ENCODE data around the gene DNAAF6. TPM values are rescaled to one million over a fixed set of nuclear protein-coding genes. Genes with fewer than 3 reads are reported as not detected.
A peak's percentile ranks its signal among the peaks of the same experiment; 100 is the strongest.
"Not testable (repeated sequence)": the region's sequence is repeated elsewhere in the genome, so short reads cannot be mapped to it uniquely, and the experiment has no call there.

The DNAAF6 gene
- not detected in 2 replicates for total RNA-seq

DNA sequence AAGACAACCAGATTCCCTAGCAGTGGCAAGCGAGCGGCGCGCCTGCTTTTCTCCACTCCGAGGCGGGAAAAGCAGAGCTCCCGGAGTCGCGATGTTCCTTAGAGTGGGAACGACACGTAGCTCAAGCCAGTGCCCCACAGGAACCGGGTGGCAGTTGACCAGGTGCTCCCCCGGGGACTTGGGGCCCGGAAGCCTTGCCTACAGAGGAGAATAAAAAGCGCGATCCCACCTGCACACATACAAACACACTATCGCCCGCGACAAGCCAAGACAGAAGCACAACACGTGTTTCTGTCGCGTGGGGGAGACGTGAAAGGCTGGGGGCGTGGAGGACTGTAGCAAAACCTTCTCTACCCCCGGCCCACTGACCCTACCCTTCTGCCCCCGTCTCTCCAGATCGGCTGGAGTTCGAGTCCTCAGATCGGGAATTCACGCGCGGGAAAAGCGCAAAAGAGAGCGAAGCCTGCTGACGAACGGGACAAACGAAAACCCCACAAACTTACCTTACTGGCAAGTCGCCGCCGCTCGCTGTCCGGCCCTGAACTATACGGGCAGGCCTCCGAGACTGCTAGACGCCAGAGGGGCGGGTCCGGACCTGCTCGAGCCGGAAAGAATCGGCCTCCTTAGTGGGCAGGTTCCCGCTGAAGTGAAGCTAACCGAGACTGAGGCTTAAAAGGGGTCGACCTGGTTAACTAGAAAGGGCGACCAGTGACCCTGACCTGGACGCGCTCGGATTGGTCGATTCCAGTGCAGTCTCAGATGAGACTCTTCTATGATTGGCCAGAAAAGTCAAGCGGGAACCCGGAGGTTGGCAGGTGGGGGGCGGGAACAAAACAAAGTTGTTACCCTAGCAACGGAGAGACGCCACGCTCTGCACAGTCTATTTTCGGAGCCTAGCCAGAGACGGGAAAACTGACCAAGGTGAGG, at the start of gene DNAAF6, which contains the start of gene NUP62CL:
DNAAF6 (plus strand) TSS at position 842 of the 927 bp plus-strand sequence. CDS start 6,265 bp downstream, outside the sequence.
NUP62CL (minus strand) TSS at position 664 of the 927 bp plus-strand sequence. CDS start 31,287 bp downstream, outside the sequence.
- intact Hi-C loops (cut with micrococcal nuclease): loop anchor here (5.0 kb wide), 1 partner anchor 89 kb away; the partner anchor contains the start of gene RBM41
- Mint-ChIP-seq H3K27ac (peak within 1 kb of the TSS; percentile 67), H3K4me3 (peak within 1 kb of the TSS; percentile 92), H3K9me3 (no peaks in the 10 kb centered on the region), H3K4me1 (peaks cover 3% of the 10 kb centered on the region), H3K36me3 (ENCODE audit: low read depth) (no peaks in the 10 kb centered on the region), H3K27me3 (no peaks in the 10 kb centered on the region)
- peak; percentile 89 for DNase-seq

DNA sequence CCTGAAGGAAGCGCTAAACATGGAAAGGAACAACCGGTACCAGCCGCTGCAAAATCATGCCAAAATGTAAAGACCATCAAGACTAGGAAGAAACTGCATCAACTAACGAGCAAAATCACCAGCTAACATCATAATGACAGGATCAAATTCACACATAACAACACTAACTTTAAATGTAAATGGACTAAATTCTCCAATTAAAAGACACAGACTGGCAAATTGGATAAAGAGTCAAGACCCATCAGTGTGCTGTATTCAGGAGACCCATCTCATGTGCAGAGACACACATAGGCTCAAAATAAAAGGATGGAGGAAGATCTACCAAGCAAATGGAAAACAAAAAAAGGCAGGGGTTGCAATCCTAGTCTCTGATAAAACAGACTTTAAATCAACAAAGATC, 48.8 kb upstream of the DNAAF6 start:
- H3K27ac Mint-ChIP-seq; H3K36me3 Mint-ChIP-seq (ENCODE audit: low read depth); H3K4me3 Mint-ChIP-seq; H3K27me3 Mint-ChIP-seq; DNase-seq; H3K4me1 Mint-ChIP-seq; H3K9me3 Mint-ChIP-seq: not testable (repeated sequence)
- intact Hi-C loops (cut with micrococcal nuclease): loop anchor here (5.0 kb wide), 1 partner anchor 40 kb away; the partner anchor contains the start of gene RBM41

DNA sequence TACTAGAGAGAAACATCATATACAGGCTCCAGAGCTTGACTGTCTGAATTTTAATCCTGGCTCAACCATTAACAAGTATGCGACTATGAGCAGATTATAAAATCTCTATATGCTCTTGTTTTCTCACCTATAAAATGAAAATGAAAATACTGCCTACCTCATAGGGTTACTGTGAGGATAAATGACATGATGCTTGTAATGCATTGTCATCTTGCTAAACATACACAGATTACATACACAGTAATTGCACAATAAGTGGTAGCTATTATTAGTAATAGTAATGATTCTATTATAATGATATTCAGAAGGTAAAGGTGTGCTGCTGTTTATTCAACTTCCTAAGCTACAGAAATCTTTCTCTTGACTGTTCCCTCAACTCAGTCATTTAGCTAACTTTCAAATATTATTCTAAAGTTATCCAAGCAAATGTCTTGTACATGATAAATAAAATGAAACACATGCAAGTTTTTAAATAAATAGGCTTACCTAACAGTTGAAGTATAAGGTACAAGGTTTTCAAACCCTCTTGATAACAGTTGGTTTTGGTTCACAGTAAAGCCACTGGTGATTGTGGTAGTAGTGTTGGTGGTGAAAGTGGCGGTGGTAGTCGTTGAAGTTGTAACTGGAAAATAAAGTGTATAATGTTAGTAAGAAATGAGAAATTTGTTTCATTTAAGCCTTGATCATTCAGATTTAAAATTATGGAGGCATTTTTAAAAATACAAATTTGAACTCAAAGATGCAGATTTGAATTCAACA, 39.1 kb upstream of the DNAAF6 start:
- Mint-ChIP-seq H3K4me3 (no peak overlapping the region), H3K27me3 (no peaks in the 10 kb centered on the region)
- intact Hi-C loops (cut with micrococcal nuclease): no loop called here

DNA sequence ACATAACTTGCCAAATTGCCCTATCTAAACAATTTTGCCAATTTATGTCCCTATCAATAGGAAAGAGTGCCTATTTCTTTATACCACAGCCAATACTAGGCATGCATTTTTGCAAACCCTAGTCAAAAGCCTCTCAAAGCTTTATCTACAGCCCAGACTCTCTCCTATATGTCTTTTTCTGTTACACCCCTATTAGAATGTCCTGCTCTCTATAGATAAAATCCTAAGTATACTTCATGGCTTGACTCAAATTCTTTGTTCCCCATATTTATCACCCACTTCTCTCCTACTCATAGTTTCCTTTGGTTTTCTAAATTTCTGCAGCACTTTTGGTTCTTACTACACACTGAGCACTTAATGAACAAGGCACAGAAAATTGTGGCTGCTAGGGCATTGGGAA, 38.2 kb upstream of the DNAAF6 start:
- Mint-ChIP-seq H3K27me3 (no peaks in the 10 kb centered on the region), H3K4me1 (no peaks in the 10 kb centered on the region), H3K4me3 (no peak overlapping the region), H3K27ac (no peak overlapping the region), H3K9me3 (no peaks in the 10 kb centered on the region), H3K36me3 (ENCODE audit: low read depth) (no peaks in the 10 kb centered on the region)
- no peak for DNase-seq
- intact Hi-C loops (cut with micrococcal nuclease): no loop called here

More for the DNA sequence above, 39.1 kb upstream of the DNAAF6 start:
- no peak for DNase-seq
- no peaks in the 10 kb centered on the region for H3K4me1 Mint-ChIP-seq
- no peaks in the 10 kb centered on the region for H3K36me3 Mint-ChIP-seq (ENCODE audit: low read depth)
- H3K27ac Mint-ChIP-seq: no peak overlapping the region
- no peaks in the 10 kb centered on the region for H3K9me3 Mint-ChIP-seq

DNA sequence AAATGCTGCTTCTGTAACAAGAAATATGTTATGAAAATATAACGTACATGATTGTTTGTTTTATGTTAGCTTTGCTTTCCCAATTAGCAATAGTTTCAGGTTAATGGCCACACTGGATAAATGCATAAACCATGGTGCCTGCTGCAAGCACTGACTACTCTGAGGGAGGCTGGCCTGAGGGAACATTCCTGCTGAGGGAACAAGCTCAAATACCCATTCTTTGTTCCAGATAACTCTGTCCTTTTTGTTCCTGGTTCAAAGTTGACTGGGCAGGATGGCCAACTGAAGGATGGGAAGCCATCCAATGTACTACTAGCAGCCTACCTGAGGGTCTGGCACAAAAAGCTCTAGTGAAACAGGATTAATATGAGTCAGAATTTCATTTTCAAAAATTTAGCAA, 37.7 kb upstream of the DNAAF6 start:
- Mint-ChIP-seq H3K27ac (no peak overlapping the region), H3K27me3 (no peaks in the 10 kb centered on the region), H3K4me1 (no peaks in the 10 kb centered on the region), H3K4me3 (no peak overlapping the region), H3K36me3 (ENCODE audit: low read depth) (no peaks in the 10 kb centered on the region), H3K9me3 (no peaks in the 10 kb centered on the region)
- intact Hi-C loops (cut with micrococcal nuclease): no loop called here
- DNase-seq: no peak

DNA sequence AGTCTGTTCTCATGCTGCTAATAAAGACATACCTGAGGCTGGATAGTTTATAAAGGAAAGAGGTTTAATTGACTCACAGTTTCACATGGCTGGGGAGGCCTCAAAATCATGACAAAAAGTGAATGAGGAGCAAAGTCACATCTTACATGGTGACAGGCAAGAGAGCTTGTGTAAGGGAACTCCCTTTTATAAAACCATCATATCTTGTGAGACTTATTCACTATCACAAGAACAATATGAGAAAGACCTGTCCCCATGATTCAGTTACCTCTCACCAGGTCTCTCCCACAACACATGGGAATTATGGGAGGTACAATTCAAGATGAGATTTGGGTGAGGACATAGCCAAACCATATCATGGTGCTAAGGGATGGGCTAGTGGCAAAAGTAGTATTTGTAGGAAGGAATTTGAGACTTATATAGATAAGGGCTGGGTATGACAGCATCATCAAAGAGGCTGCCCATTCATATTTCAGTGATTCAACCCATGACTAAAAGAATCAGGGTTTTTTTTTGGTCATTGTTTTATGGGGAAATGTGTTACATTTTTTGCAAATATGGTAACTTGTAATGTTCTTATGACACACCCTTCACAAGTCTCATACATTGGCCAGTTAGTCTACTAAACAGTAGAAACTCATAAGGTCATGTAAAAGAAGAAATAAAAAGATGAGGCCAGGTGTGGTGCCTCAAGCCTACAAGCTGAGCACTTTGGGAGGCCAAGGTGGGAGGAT, 34.9 kb upstream of the DNAAF6 start:
- H3K36me3 Mint-ChIP-seq (ENCODE audit: low read depth): no peaks in the 10 kb centered on the region
- DNase-seq: no peak
- no peaks in the 10 kb centered on the region for H3K4me1 Mint-ChIP-seq
- intact Hi-C loops (cut with micrococcal nuclease): no loop called here
- H3K27me3 Mint-ChIP-seq: no peaks in the 10 kb centered on the region
- H3K4me3 Mint-ChIP-seq: no peak overlapping the region
- H3K27ac Mint-ChIP-seq: no peak overlapping the region
- H3K9me3 Mint-ChIP-seq: no peaks in the 10 kb centered on the region

DNA sequence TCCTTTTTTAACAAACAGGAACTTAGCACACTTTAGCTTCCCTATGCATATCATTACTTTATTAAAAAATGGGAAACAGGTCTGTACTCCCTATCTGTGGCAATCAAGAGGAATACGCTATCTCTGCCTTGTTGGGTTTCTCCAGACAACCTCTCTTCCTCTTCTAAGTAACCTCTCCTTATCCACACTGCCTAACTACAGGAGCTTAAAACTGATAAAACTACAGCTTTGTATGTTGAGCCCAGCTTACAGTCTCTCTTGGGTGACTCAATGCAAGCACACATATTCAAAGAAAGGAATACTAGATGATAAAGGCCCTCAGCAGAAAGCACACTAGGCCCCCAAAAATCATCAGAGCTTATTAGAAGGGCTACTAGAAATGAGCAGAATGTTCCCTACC, 9.1 kb upstream of the DNAAF6 start:
- no peak for DNase-seq
- Mint-ChIP-seq H3K4me1 (no peaks in the 10 kb centered on the region), H3K36me3 (ENCODE audit: low read depth) (no peaks in the 10 kb centered on the region), H3K4me3 (no peak overlapping the region), H3K9me3 (no peaks in the 10 kb centered on the region), H3K27ac (no peak overlapping the region), H3K27me3 (peaks cover 2% of the 10 kb centered on the region)
- intact Hi-C loops (cut with micrococcal nuclease): no loop called here

DNA sequence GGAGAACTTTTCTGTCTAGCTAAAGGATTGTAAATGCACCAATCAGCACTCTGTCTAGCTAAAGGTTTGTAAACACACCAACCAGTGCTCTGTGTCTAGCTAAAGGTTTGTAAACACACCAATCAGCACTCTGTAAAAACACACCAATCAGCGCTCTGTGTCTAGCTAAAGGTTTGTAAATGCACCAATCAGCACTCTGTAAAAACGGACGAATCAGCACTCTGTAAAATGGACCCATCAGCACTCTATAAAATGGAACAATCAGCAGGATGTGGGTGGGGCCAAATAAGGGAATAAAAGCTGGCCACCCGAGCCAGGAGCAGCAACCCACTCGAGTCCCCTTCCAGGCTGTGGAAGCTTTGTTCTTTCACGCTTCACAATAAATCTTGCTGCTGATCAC, 8.3 kb upstream of the DNAAF6 start:
- H3K36me3 Mint-ChIP-seq (ENCODE audit: low read depth); H3K9me3 Mint-ChIP-seq; H3K4me1 Mint-ChIP-seq; intact Hi-C loops (cut with micrococcal nuclease); H3K27ac Mint-ChIP-seq; DNase-seq; H3K4me3 Mint-ChIP-seq; H3K27me3 Mint-ChIP-seq: not testable (repeated sequence)

DNA sequence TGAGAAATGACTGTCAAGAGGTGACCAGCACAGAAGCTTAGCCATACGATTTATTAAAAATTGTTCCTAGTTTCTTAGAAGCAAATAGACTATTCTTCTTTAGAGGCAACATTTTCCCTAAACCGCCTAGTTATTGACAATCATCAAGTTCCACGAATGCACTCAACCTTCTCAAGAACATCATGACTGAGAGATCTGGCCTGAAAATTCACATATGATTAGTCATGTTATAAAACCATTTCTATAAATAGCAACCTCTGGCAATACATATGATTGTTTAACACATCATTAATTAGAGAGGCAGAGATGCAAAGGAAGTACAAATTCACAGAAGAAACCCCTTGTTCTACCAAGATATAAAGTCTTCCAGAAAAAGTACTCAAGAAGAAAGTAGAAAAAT, 6.9 kb upstream of the DNAAF6 start:
- intact Hi-C loops (cut with micrococcal nuclease): no loop called here
- Mint-ChIP-seq H3K4me1 (no peaks in the 10 kb centered on the region), H3K36me3 (ENCODE audit: low read depth) (no peaks in the 10 kb centered on the region), H3K4me3 (no peak overlapping the region), H3K27ac (no peak overlapping the region), H3K27me3 (no peaks in the 10 kb centered on the region), H3K9me3 (no peaks in the 10 kb centered on the region)
- no peak for DNase-seq

DNA sequence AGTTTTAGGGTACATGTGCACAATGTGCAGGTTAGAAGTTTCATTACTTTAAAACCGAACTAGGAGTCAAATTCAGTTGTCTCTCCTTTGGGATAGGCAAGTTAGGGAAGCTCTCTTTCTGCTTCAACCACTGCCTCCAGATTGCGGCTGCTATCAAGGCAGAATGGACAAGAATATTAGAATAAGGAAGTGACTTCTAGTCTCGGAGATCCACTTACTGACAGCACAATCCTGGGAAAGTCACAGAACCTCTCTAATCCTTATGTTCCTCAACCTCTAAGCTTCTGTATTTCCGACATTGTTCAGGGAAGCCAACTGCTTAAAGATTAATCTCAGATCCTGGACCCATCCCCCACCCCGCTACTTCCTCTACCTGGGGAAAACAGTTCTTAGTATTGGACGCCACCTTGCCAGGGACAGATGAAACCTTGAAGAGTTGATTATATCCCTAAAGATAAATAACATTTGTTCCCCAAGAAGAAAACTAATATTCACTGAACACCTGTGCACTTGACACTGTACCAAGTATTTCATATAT, 2.3 kb upstream of the DNAAF6 start:
- DNase-seq: no peak
- peaks cover 3% of the 10 kb centered on the region for H3K4me1 Mint-ChIP-seq
- no peaks in the 10 kb centered on the region for H3K27me3 Mint-ChIP-seq
- H3K36me3 Mint-ChIP-seq (ENCODE audit: low read depth): no peaks in the 10 kb centered on the region
- H3K4me3 Mint-ChIP-seq: no peak overlapping the region
- no peak overlapping the region for H3K27ac Mint-ChIP-seq
- intact Hi-C loops (cut with micrococcal nuclease): no loop called here
- H3K9me3 Mint-ChIP-seq: no peaks in the 10 kb centered on the region

DNA sequence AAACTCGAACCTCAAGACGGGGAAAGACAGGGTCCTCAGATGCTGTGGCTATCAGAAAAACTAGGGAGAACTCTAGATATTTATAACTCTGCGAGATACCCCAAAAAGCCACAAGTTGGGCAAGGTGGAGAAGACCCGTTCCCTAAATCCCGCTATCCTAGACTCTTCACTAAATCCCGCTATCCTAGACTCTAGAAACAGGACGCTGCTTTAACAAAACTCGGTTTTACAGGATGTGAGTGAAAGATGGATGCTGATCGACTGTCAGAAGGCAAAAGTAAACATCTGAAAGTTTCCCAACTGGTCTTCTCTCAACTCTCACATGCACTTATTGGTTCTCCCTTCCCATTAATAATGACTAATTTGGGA, 270 bp downstream of the DNAAF6 start:
- Mint-ChIP-seq H3K27ac (peak overlapping the region; percentile 67), H3K27me3 (no peaks in the 10 kb centered on the region), H3K36me3 (ENCODE audit: low read depth) (no peaks in the 10 kb centered on the region), H3K4me3 (peak overlapping the region; percentile 92), H3K4me1 (peaks cover 3% of the 10 kb centered on the region), H3K9me3 (no peaks in the 10 kb centered on the region)
- DNase-seq: no peak
- intact Hi-C loops (cut with micrococcal nuclease): loop anchor here (5.0 kb wide), 1 partner anchor 89 kb away; the partner anchor contains the start of gene RBM41

DNA sequence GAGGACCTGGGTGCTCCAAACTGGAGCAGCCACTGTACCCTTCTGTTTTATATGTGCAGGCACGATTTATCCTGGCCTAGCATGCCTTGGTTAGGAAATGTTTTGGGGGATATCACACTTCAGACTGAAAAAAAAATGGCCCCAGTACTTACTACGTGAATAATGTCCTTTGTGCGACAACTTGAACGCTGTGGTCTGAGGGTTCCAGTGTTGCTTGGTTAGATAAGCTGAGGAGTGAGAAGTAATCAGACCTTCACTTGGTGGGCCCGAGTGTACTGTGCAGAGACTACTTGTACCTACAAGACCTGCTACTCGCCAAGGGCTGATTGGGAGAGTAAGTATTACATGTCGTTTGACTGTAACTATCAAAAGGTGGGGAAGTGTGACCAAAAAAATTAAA, 678 bp downstream of the DNAAF6 start:
- Mint-ChIP-seq H3K27ac (no peak overlapping the region), H3K9me3 (no peaks in the 10 kb centered on the region), H3K27me3 (no peaks in the 10 kb centered on the region), H3K36me3 (ENCODE audit: low read depth) (no peaks in the 10 kb centered on the region), H3K4me1 (peaks cover 3% of the 10 kb centered on the region), H3K4me3 (no peak overlapping the region)
- intact Hi-C loops (cut with micrococcal nuclease): loop anchor here (5.0 kb wide), 1 partner anchor 90 kb away; the partner anchor contains the start of gene RBM41
- no peak for DNase-seq

DNA sequence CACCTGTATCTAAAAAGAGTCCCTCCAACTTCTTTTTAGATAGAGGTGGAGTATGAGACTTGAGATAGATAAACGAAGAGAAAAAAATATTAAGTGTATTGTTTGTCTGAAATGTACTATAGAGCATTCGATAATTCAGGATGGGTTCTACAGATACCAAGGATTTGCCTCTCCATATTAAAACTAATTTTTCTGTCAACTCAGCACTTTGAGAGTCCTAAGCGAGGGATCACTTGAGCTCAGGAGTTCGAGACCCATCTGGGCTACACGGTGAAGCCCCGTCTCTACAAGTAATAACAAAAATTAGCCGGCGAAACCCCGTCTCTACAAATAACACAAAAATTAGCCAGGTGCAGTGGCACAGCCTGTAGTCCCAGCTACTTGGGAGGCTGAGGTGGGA, 1.5 kb downstream of the DNAAF6 start:
- no peak for DNase-seq
- H3K27me3 Mint-ChIP-seq: no peaks in the 10 kb centered on the region
- H3K9me3 Mint-ChIP-seq: no peaks in the 10 kb centered on the region
- no peak overlapping the region for H3K4me3 Mint-ChIP-seq
- H3K4me1 Mint-ChIP-seq: peaks cover 3% of the 10 kb centered on the region
- intact Hi-C loops (cut with micrococcal nuclease): loop anchor here (5.0 kb wide), 1 partner anchor 91 kb away; the partner anchor contains the start of gene RBM41
- no peak overlapping the region for H3K27ac Mint-ChIP-seq
- no peaks in the 10 kb centered on the region for H3K36me3 Mint-ChIP-seq (ENCODE audit: low read depth)
